Mesenchymal stem cell (in vitro differentiated cells and primary cell): ENCODE measurements around the gene LRRC70.

Source experiments
- DNase-seq: peaks from one replicate; pipeline ENCODE4 v3.0.0-alpha.2; 2013
- H2AFZ ChIP-seq: one replicate; pipeline ENCODE4 v1.6.1; 2013; ENCODE audit warnings: low read depth, mild to moderate bottlenecking, control low read depth, inconsistent platforms, low read length, moderate library complexity
- H2AK5ac ChIP-seq: 2 replicates; pipeline ENCODE4 v1.6.1; 2013; ENCODE audit warnings: low read length, moderate library complexity, mild to moderate bottlenecking, inconsistent platforms; ENCODE audit not compliant: severe bottlenecking
- H2BK120ac ChIP-seq: one replicate; pipeline ENCODE4 v1.6.1; 2013; ENCODE audit warnings: low read depth, mild to moderate bottlenecking, inconsistent platforms, low read length, moderate library complexity
- H2BK12ac ChIP-seq, 2 experiments: one replicate each; pipeline ENCODE4 v1.6.1; 2013; ENCODE audit warnings: inconsistent platforms in 2 of 2, low read length in 2 of 2, mild to moderate bottlenecking in 2 of 2, moderate library complexity in 2 of 2, control low read depth in 1 of 2
- H2BK15ac ChIP-seq: one replicate; pipeline ENCODE4 v1.6.1; 2013; ENCODE audit warnings: mild to moderate bottlenecking, low read depth, inconsistent platforms; ENCODE audit not compliant: poor library complexity, severe bottlenecking
- H2BK5ac ChIP-seq: 2 replicates; pipeline ENCODE4 v1.6.1; 2013; ENCODE audit warnings: low read depth, mild to moderate bottlenecking, low read length, control low read depth, inconsistent platforms; ENCODE audit not compliant: poor library complexity, severe bottlenecking
- H3K14ac ChIP-seq, 2 experiments: one replicate each; pipeline ENCODE4 v1.6.1; 2013; ENCODE audit warnings: inconsistent platforms in 2 of 2, low read length in 2 of 2, control low read depth in 1 of 2, mild to moderate bottlenecking in 1 of 2, moderate library complexity in 1 of 2
- H3K18ac ChIP-seq, 2 experiments: one replicate each; pipeline ENCODE4 v1.6.1; 2013; ENCODE audit warnings: inconsistent platforms in 2 of 2, low read length in 2 of 2, control low read depth in 1 of 2, low read depth in 1 of 2, mild to moderate bottlenecking in 1 of 2
- H3K23ac ChIP-seq, 2 experiments: one replicate each; pipeline ENCODE4 v1.6.1; 2013; ENCODE audit warnings: inconsistent platforms in 2 of 2, low read length in 2 of 2, mild to moderate bottlenecking in 2 of 2, moderate library complexity in 2 of 2, control low read depth in 1 of 2
- H3K27ac ChIP-seq: 2 replicates; pipeline ENCODE4 v1.5.1; 2013; ENCODE audit warnings: mild to moderate bottlenecking, moderate library complexity, low read length, control low read depth, inconsistent platforms; ENCODE audit not compliant: poor library complexity, severe bottlenecking
- H3K27me3 ChIP-seq, 2 experiments: 2 replicates each; pipeline versions ENCODE4 v1.6.1 to v1.7.0; 2013; ENCODE audit warnings: low read length in 2 of 2, mild to moderate bottlenecking in 2 of 2, moderate library complexity in 2 of 2, control low read depth in 1 of 2, inconsistent platforms in 1 of 2; ENCODE audit not compliant: control insufficient read depth in 1 of 2, insufficient read depth in 1 of 2
- H3K36me3 ChIP-seq, 2 experiments: 2 replicates each; pipeline versions ENCODE4 v1.6.1 to v1.7.0; 2013; ENCODE audit warnings: low read length in 2 of 2, control low read depth in 1 of 2, inconsistent platforms in 1 of 2, low read depth in 1 of 2, mild to moderate bottlenecking in 1 of 2; ENCODE audit not compliant: insufficient read depth in 2 of 2, control insufficient read depth in 1 of 2
- H3K4ac ChIP-seq, 2 experiments: one replicate each; pipeline ENCODE4 v1.6.1; 2013; ENCODE audit warnings: inconsistent platforms in 2 of 2, low read length in 2 of 2, mild to moderate bottlenecking in 2 of 2, moderate library complexity in 2 of 2, control low read depth in 1 of 2, low read depth in 1 of 2
- H3K4me1 ChIP-seq: 2 replicates; pipeline ENCODE4 v1.6.1; 2013; ENCODE audit warnings: low read depth, low read length, control low read depth; ENCODE audit not compliant: control insufficient read depth, insufficient read depth
- H3K4me2 ChIP-seq: 2 replicates; pipeline ENCODE4 v1.6.1; 2013; ENCODE audit warnings: low read length, mild to moderate bottlenecking, inconsistent platforms; ENCODE audit not compliant: poor library complexity, severe bottlenecking
- H3K4me3 ChIP-seq, 2 experiments: 2 replicates each; pipeline versions ENCODE4 v1.5.1 to v1.7.0; 2013; ENCODE audit warnings: low read length in 2 of 2, mild to moderate bottlenecking in 2 of 2, control low read depth in 1 of 2, low read depth in 1 of 2; ENCODE audit not compliant: insufficient read depth in 1 of 2
- H3K79me1 ChIP-seq: replicated peaks from 2 replicates; pipeline ENCODE4 v1.6.1; 2013; ENCODE audit warnings: mild to moderate bottlenecking, control low read depth, low read length, inconsistent platforms; ENCODE audit not compliant: poor library complexity, severe bottlenecking
- H3K9ac ChIP-seq: 2 replicates; pipeline ENCODE4 v1.7.0; 2013; ENCODE audit warnings: mild to moderate bottlenecking, low read length, moderate library complexity
- H3K9me3 ChIP-seq: 2 replicates; pipeline ENCODE4 v1.7.0; 2013; ENCODE audit warnings: mild to moderate bottlenecking, low read length; ENCODE audit not compliant: control insufficient read depth
- H4K8ac ChIP-seq: one replicate; pipeline ENCODE4 v1.6.1; 2013; ENCODE audit warnings: inconsistent platforms, mild to moderate bottlenecking, low read length, moderate library complexity
- H4K91ac ChIP-seq: one replicate; pipeline ENCODE4 v1.6.1; 2013; ENCODE audit warnings: mild to moderate bottlenecking, low read length, inconsistent platforms
- WGBS: methylation state at CpG from one replicate; pipeline ENCODE4 v1.1.7; 2013; ENCODE audit warnings: mixed read lengths; 5-methylcytosine and 5-hydroxymethylcytosine counted together

LRRC70 gene

GRCh38 chr5:62594364-62594984, 15.9 kb downstream of the LRRC70 start:
- 91% methylated on average over 3 of the region's 3 CpGs for WGBS
- Histone ChIP-seq H4K91ac (no peak overlapping the region), H3K27ac (no peak overlapping the region)

GRCh38 chr5:62596096-62596495, 17.5 kb downstream of the LRRC70 start:
- DNase-seq, result no peak
- H3K4me3 ChIP-seq, result no peak overlapping the region
- H2AK5ac ChIP-seq, result no peak overlapping the region
- H3K36me3 ChIP-seq, result peaks cover 6 to 8% of the 10 kb centered on the region in 2 experiments
- H3K9ac ChIP-seq, result no peak overlapping the region
- no peak overlapping the region for H4K8ac ChIP-seq
- no peak overlapping the region for H2BK12ac ChIP-seq
- H2BK15ac ChIP-seq, result no peak overlapping the region
- 100% methylated on average over 1 of the region's 1 CpG for WGBS
- no peak overlapping the region for H3K4ac ChIP-seq
- no peaks in the 10 kb centered on the region for H3K9me3 ChIP-seq
- H3K27ac ChIP-seq, result no peak overlapping the region
- no peak overlapping the region for H2BK120ac ChIP-seq
- H2BK5ac ChIP-seq, result no peak overlapping the region
- H3K27me3 ChIP-seq, result no peaks in the 10 kb centered on the region
- no peak overlapping the region for H2AFZ ChIP-seq
- no peaks in the 10 kb centered on the region for H3K4me1 ChIP-seq
- no peak overlapping the region for H3K18ac ChIP-seq
- H3K79me1 ChIP-seq, result peaks cover 3% of the 10 kb centered on the region
- no peak overlapping the region for H3K14ac ChIP-seq
- no peak overlapping the region for H3K4me2 ChIP-seq
- no peak overlapping the region for H4K91ac ChIP-seq
- no peak overlapping the region for H3K23ac ChIP-seq

More at GRCh38 chr5:62594364-62594984, 15.9 kb downstream of the LRRC70 start:
- no peak overlapping the region for H2AK5ac ChIP-seq
- H3K4me3 ChIP-seq, result no peak overlapping the region
- no peak overlapping the region for H2BK15ac ChIP-seq
- no peaks in the 10 kb centered on the region for H3K27me3 ChIP-seq
- H2BK120ac ChIP-seq, result no peak overlapping the region
- no peak overlapping the region for H3K18ac ChIP-seq
- no peak overlapping the region for H2BK5ac ChIP-seq
- no peak overlapping the region for H3K9ac ChIP-seq
- H3K14ac ChIP-seq, result no peak overlapping the region
- peaks cover 6 to 8% of the 10 kb centered on the region in 2 experiments for H3K36me3 ChIP-seq
- no peak for DNase-seq
- peaks cover 3% of the 10 kb centered on the region for H3K79me1 ChIP-seq
- no peak overlapping the region for H2AFZ ChIP-seq
- no peak overlapping the region for H2BK12ac ChIP-seq
- no peak overlapping the region for H3K4me2 ChIP-seq
- H3K4me1 ChIP-seq, result no peaks in the 10 kb centered on the region
- no peaks in the 10 kb centered on the region for H3K9me3 ChIP-seq
- H4K8ac ChIP-seq, result no peak overlapping the region
- no peak overlapping the region for H3K23ac ChIP-seq
- H3K4ac ChIP-seq, result no peak overlapping the region

GRCh38 chr5:62596691-62597090, 18.1 kb downstream of the LRRC70 start:
- no peak overlapping the region for H2BK12ac ChIP-seq
- no peak overlapping the region for H2AFZ ChIP-seq
- H4K91ac ChIP-seq, result no peak overlapping the region
- no peak overlapping the region for H3K23ac ChIP-seq
- no peak overlapping the region for H3K4ac ChIP-seq
- peaks cover 3% of the 10 kb centered on the region for H3K79me1 ChIP-seq
- DNase-seq, result no peak
- no peak overlapping the region for H3K27ac ChIP-seq
- H3K4me2 ChIP-seq, result no peak overlapping the region
- H3K4me1 ChIP-seq, result no peaks in the 10 kb centered on the region
- no peak overlapping the region for H3K14ac ChIP-seq
- H3K27me3 ChIP-seq, result no peaks in the 10 kb centered on the region
- H2BK5ac ChIP-seq, result no peak overlapping the region
- H3K36me3 ChIP-seq, result peaks cover 6 to 8% of the 10 kb centered on the region in 2 experiments
- H3K4me3 ChIP-seq, result no peak overlapping the region
- H3K18ac ChIP-seq, result no peak overlapping the region
- no peaks in the 10 kb centered on the region for H3K9me3 ChIP-seq
- no peak overlapping the region for H2AK5ac ChIP-seq
- H4K8ac ChIP-seq, result no peak overlapping the region
- WGBS, result 89% methylated on average over 1 of the region's 1 CpG
- H2BK15ac ChIP-seq, result no peak overlapping the region
- H2BK120ac ChIP-seq, result no peak overlapping the region
- H3K9ac ChIP-seq, result no peak overlapping the region

GRCh38 chr5:62597314-62597713, 18.7 kb downstream of the LRRC70 start:
- Histone ChIP-seq H3K18ac (no peak overlapping the region), H3K9me3 (no peaks in the 10 kb centered on the region), H2AK5ac (no peak overlapping the region), H3K27me3 (no peaks in the 10 kb centered on the region), H3K27ac (no peak overlapping the region), H4K8ac (no peak overlapping the region), H3K9ac (no peak overlapping the region), H3K23ac (no peak overlapping the region), H2BK12ac (no peak overlapping the region), H3K4me2 (no peak overlapping the region), H2BK120ac (no peak overlapping the region), H2BK15ac (no peak overlapping the region), H3K36me3 (peaks cover 4 to 9% of the 10 kb centered on the region in 2 experiments), H3K14ac (no peak overlapping the region), H3K4me3 (no peak overlapping the region), H3K79me1 (peaks cover 3% of the 10 kb centered on the region), H2BK5ac (no peak overlapping the region), H3K4ac (no peak overlapping the region), H2AFZ (no peak overlapping the region), H4K91ac (no peak overlapping the region), H3K4me1 (no peaks in the 10 kb centered on the region)
- WGBS, result no CpG with 5 or more reads among the region's 2 CpGs
- DNase-seq, result no peak
